ENCODE data around the gene RALGDS.

RALGDS gene

DNA sequence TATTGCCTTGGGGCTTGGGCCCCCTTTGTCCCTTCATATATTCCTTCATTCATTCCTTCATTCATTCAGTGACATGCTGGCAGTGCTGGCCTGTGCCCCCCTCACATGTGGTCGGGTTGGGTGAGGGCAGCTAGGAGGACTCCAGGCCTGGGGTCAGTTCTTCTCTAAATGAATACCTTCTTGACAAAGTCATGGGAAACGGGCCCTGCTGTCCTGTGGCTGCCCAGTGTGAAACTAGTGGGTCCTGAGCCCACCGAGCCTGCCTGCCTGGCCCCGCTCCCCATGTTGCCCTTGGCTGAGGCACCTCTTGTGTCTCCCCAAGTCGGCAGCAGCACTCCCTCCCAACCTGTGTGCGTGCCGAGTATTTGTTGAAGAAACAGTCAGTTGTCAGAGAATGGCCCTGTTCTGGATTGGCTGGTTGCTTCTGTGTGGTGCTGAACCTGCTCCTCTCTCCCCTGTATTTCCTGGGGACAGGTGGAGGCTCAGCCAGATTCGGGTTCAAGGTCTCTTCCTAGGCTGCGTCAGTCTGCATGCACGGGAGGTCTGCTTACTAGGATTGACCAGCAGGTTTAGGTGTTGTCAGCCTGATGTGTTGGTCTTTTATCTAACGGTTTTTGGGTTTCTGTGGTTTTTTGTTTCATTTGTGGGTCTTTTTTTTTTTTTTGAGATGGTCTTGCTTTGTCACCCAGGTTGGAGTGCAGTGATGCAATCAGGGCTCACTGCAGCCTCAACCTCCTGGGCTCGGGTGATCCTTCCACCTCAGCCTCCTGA is 62.3 kb downstream of the RALGDS start:
- TF ChIP-seq, protein P1, sequence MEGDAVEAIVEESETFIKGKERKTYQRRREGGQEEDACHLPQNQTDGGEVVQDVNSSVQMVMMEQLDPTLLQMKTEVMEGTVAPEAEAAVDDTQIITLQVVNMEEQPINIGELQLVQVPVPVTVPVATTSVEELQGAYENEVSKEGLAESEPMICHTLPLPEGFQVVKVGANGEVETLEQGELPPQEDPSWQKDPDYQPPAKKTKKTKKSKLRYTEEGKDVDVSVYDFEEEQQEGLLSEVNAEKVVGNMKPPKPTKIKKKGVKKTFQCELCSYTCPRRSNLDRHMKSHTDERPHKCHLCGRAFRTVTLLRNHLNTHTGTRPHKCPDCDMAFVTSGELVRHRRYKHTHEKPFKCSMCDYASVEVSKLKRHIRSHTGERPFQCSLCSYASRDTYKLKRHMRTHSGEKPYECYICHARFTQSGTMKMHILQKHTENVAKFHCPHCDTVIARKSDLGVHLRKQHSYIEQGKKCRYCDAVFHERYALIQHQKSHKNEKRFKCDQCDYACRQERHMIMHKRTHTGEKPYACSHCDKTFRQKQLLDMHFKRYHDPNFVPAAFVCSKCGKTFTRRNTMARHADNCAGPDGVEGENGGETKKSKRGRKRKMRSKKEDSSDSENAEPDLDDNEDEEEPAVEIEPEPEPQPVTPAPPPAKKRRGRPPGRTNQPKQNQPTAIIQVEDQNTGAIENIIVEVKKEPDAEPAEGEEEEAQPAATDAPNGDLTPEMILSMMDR (IDR thresholded peaks at IDR 0.05; ENCODE audit: insufficient read depth, low read depth, low read length, missing control alignments) = no peak
- DNase-seq (ENCODE audit: low read depth) = no peak

DNA sequence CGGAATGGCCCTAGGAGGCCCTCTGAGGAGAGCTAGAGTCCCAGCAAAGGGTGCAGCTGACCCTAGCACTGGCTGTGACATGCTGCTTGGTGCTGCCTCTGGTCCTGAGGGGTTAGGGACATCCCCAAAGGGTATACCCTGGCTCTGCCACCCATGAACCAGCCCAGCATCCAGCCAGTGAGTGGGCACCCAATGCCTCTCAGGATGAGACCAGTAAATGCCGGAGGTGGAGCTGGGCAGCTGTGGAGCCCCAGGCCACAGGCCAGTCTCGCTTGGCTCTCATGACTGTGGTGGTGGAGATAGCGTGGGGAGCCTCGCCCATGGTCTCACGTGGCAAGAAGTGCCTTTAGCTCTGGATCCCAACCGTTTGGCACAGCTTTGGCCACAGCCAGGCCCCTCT is 63.0 kb downstream of the RALGDS start:
- TF ChIP-seq, protein P1 (IDR thresholded peaks at IDR 0.05; ENCODE audit: insufficient read depth, low read depth, low read length, missing control alignments) = no peak
- no peak overlapping the region for H3K4me3 ChIP-seq (ENCODE audit: low read length)
- no peak for DNase-seq (ENCODE audit: low read depth)

More for the DNA sequence above, 62.3 kb downstream of the RALGDS start:
- no peak overlapping the region for H3K4me3 ChIP-seq (ENCODE audit: low read length)

DNA sequence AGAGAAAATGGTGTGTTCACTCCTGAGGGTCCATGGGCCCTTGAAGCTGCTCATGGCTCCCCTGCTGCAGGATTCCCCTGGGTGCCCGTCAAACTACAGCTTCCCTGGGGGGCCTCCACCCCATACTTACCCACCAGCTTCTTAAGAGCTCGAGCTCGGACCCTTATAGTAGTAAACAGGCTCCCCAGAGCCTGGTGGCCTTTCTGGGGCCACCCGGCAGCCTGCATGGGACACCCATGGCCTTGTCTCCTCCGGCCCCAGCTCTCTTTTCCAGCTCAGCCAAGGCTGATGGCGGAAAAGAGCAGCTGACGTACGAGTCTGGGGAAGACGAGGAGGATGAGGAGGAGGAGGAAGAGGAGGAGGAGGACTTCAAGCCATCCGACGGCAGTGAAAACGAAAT is 63.5 kb downstream of the RALGDS start:
- DNase-seq (ENCODE audit: low read depth) = no peak
- no peak overlapping the region for H3K4me3 ChIP-seq (ENCODE audit: low read length)
- TF ChIP-seq, protein P1 (IDR thresholded peaks at IDR 0.05; ENCODE audit: insufficient read depth, low read depth, low read length, missing control alignments) = no peak

DNA sequence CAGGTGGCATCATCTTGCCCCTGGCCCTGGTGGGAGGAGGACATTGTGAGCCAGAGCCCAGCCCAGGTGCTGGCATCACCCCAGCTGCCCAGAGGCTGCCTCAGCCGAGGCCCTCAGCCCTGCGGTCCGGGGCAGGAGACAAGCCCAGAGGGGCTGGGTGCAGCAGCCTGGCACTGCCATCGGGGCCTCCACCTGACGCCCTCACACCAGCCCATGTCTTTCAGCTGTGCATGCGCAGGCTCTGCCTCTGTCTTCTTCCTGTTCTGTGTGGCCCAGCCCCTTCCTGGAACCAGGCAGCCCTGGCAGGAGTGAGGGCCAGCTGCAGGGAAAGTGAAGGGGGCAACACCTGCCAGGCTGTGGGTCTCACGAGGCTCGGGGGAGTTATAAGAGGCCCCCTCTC is 64.0 kb downstream of the RALGDS start:
- H3K4me3 ChIP-seq (ENCODE audit: low read length) = no peak overlapping the region
- DNase-seq (ENCODE audit: low read depth) = no peak
- TF ChIP-seq, protein P1 (IDR thresholded peaks at IDR 0.05; ENCODE audit: insufficient read depth, low read depth, low read length, missing control alignments) = no peak

DNA sequence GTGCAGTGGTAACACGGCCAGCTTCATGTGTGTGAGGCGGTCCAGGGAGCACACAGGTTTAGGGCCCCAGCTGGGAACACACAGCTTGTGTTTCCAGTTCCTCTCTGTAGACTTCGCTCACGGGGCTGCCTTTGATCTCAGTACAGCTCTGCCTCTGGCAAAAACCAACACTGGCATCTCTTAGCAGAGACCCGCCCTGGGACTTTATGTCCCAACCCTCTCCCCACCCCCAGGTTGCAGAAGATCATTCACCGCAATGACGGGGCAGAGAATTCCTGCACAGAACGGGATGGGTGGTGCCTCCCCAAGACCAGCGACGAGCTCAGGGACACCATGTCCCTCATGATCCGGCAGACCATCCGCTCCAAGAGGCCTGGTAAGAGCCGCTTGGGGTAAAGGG is 64.5 kb downstream of the RALGDS start:
- H3K4me3 ChIP-seq (ENCODE audit: low read length) = no peak overlapping the region
- TF ChIP-seq, protein P1 (IDR thresholded peaks at IDR 0.05; ENCODE audit: insufficient read depth, low read depth, low read length, missing control alignments) = no peak
- no peak for DNase-seq (ENCODE audit: low read depth)

DNA sequence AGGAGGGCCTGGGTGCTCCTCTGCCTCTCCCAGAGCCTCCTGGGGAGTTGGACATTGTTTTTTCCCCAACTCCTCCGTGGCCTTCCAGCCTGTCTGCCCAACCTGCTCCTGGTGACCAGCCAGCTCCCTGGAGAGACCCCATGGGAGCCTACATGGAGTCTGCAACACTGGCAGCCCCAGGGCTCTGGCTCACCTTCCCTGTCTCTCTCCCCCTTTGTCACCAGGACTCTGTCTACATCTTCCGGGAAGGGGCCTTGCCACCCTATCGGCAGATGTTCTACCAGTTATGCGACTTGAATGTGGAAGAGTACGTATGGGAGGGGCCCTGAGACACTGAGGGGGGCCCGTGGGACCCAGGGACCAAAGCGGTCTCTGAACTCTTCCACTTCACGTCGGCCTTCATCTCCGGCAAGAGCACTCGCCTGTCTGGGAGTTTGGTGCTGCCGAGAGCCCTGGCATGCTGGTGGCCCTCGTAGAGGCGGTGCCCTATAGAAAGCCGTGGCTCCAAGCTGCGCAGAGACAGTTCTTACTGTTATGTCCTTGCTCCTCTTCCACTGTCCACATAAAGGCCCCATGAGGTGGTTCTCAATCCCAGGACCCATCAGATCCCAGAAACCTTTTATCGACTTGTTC is 65.1 kb downstream of the RALGDS start:
- TF ChIP-seq, protein P1 (IDR thresholded peaks at IDR 0.05; ENCODE audit: insufficient read depth, low read depth, low read length, missing control alignments) = no peak
- H3K4me3 ChIP-seq (ENCODE audit: low read length) = no peak overlapping the region
- DNase-seq (ENCODE audit: low read depth) = no peak
